Measurements from ENCODE around the gene MRFAP1.

Gene MRFAP1

GRCh38 chr4:6603128-6603527 lies 37.4 kb upstream of the MRFAP1 start:
- H3K4me3 ChIP-seq (ENCODE audit: low read depth, low read length) = no peak overlapping the region
- TF ChIP-seq, protein P1, sequence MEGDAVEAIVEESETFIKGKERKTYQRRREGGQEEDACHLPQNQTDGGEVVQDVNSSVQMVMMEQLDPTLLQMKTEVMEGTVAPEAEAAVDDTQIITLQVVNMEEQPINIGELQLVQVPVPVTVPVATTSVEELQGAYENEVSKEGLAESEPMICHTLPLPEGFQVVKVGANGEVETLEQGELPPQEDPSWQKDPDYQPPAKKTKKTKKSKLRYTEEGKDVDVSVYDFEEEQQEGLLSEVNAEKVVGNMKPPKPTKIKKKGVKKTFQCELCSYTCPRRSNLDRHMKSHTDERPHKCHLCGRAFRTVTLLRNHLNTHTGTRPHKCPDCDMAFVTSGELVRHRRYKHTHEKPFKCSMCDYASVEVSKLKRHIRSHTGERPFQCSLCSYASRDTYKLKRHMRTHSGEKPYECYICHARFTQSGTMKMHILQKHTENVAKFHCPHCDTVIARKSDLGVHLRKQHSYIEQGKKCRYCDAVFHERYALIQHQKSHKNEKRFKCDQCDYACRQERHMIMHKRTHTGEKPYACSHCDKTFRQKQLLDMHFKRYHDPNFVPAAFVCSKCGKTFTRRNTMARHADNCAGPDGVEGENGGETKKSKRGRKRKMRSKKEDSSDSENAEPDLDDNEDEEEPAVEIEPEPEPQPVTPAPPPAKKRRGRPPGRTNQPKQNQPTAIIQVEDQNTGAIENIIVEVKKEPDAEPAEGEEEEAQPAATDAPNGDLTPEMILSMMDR (IDR thresholded peaks at IDR 0.05; ENCODE audit: insufficient read depth, low read length, missing control alignments) = no peak
- ChIA-PET CTCF (no interaction called here), POLR2A (no interaction called here)
- DNase-seq (ENCODE audit: low read depth, low spot score) = no peak

- no peak overlapping the region for H3K4me3 ChIP-seq (ENCODE audit: low read depth, low read length)
- no peak for DNase-seq (ENCODE audit: low read depth, low spot score)
- TF ChIP-seq, protein P1 (IDR thresholded peaks at IDR 0.05; ENCODE audit: insufficient read depth, low read length, missing control alignments) = no peak
- ChIA-PET CTCF (no interaction called here), POLR2A (interaction anchor here (1.1 kb wide), 1 partner anchor 35 kb away, joined by 4 read pairs; no protein-coding TSS in a partner anchor)
Measured at GRCh38 chr4:6605114-6605513, 35.4 kb upstream of the MRFAP1 start.

- no peak overlapping the region for H3K4me3 ChIP-seq (ENCODE audit: low read depth, low read length)
- TF ChIP-seq, protein P1 (IDR thresholded peaks at IDR 0.05; ENCODE audit: insufficient read depth, low read length, missing control alignments) = no peak
- DNase-seq (ENCODE audit: low read depth, low spot score) = no peak
- ChIA-PET POLR2A (no interaction called here), CTCF (no interaction called here)
Measured at GRCh38 chr4:6605605-6606004, 34.9 kb upstream of the MRFAP1 start.

DNA sequence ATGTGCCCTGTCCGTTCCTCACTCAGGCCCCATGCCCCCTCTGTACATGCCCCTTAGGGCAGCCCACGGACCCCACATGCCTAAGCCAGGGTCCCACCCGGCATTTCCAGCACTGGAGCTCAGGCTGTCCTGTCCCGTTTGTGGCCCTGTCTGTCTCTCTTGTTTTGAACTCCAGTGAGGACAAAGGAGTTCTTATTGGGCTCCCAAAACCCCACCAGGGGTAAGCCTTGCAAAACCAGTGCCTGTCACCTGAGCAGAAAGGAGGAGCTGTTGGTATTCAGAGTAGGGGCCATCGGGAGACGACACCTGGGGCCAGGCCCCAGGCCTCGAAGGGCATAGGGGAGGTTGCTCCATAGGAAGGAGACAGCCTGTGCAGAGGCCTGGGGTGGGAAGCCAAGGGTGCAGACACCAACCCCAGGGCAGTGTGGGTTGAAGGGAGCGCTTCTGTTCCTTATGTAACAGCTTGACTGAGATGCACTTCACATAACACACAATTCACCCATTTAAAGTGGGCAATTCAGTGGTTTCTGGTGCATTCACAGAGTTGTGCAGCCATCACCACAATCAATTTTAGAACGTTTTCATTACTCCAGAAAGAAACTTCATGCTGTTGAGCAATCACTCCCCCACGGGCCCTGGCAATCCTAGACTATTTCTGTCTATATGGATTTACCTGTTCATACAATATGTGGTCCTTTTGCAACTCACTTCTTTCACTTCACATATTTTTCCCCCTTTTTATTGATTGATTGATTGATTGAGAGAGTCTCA lies 33.8 kb upstream of the MRFAP1 start:
- POLR2A ChIA-PET = no interaction called here

DNA sequence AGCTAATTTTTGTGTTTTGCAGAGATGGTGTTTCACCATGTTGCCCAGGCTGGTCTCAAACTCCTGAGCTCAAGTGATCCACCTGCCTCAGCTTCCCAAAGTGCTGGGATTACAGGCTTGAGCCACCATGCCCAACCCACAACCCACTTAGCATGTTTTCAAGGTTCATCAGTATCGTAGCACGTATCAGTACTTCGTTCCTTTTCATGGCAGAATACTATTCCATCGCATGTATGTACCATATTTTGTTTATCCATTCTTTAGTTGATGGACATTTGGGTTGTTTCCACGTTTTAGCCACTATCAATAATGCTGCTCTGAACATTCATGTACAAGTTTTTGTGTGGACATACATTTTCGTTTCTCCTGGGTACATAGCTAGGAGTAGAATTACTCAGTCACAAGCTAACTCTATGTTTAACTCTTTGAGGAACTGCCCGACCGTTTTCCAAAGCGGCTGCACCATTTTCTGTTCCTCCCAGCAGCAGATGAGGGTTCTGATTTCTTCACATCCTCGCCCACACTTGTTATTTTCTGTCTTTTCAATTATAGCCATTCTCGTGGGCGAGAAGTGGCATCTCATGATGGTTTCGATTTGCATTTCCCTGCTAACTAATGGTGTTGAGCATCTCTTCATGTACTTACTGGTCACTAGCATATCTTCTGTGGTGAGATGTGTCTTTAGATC lies 33.0 kb upstream of the MRFAP1 start:
- ChIA-PET POLR2A (no interaction called here), CTCF (interaction anchor here (1.1 kb wide), 1 partner anchor 357 kb away, joined by 3 read pairs; no protein-coding TSS in a partner anchor)
- no peak overlapping the region for H3K4me3 ChIP-seq (ENCODE audit: low read depth, low read length)
- TF ChIP-seq, protein P1 (IDR thresholded peaks at IDR 0.05; ENCODE audit: insufficient read depth, low read length, missing control alignments) = no peak
- DNase-seq (ENCODE audit: low read depth, low spot score) = no peak

More for the DNA sequence above, 33.8 kb upstream of the MRFAP1 start:
- TF ChIP-seq, protein P1 (IDR thresholded peaks at IDR 0.05; ENCODE audit: insufficient read depth, low read length, missing control alignments) = no peak
- H3K4me3 ChIP-seq (ENCODE audit: low read depth, low read length) = no peak overlapping the region
- no peak for DNase-seq (ENCODE audit: low read depth, low spot score)
- CTCF ChIA-PET = interaction anchor here (1.1 kb wide), 1 partner anchor 356 kb away, joined by 3 read pairs; no protein-coding TSS in a partner anchor

- TF ChIP-seq, protein P1 (IDR thresholded peaks at IDR 0.05; ENCODE audit: insufficient read depth, low read length, missing control alignments) = no peak
- POLR2A ChIA-PET = interaction anchor here (0.9 kb wide), 1 partner anchor 34 kb away, joined by 3 read pairs; no protein-coding TSS in a partner anchor
- DNase-seq (ENCODE audit: low read depth, low spot score) = no peak
- CTCF ChIA-PET = no interaction called here
- no peak overlapping the region for H3K4me3 ChIP-seq (ENCODE audit: low read depth, low read length)
Measured at GRCh38 chr4:6608758-6609414, 31.6 kb upstream of the MRFAP1 start.

Data from AG04449 (cell line).